Stimulated activated CD4-positive, alpha-beta T cell treated with anti-CD3 and anti-CD28 coated beads, Interleukin-1b, Interleukin-23, amount 100 ng/mL, for 48 hours (primary cell): ENCODE measurements around the gene DGAT2.

Experiments
- DNase-seq: peaks from one replicate; pipeline ENCODE4 v3.0.0-alpha.2; 2020

DGAT2 gene

DNA sequence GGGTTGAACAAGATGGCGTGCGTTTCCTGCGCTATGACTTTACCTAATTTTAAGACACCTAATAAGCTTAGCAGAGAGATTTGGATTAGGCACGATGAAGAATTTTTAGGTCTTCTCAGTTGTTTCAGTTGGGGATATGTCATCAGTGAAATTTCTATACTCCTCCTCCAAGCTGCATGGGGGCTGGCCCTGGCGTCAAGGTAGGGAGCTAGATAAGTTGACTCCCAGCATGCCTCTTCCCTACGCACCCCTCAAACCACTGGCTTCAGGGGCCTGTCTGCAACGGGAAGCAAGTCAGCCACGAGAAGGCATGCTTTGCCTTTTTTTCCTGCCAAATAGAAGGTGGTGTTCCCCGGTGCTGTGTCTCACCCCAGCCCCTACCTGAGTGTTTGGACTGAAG, 13.3 kb downstream of the DGAT2 start:
- no peak for DNase-seq

DNA sequence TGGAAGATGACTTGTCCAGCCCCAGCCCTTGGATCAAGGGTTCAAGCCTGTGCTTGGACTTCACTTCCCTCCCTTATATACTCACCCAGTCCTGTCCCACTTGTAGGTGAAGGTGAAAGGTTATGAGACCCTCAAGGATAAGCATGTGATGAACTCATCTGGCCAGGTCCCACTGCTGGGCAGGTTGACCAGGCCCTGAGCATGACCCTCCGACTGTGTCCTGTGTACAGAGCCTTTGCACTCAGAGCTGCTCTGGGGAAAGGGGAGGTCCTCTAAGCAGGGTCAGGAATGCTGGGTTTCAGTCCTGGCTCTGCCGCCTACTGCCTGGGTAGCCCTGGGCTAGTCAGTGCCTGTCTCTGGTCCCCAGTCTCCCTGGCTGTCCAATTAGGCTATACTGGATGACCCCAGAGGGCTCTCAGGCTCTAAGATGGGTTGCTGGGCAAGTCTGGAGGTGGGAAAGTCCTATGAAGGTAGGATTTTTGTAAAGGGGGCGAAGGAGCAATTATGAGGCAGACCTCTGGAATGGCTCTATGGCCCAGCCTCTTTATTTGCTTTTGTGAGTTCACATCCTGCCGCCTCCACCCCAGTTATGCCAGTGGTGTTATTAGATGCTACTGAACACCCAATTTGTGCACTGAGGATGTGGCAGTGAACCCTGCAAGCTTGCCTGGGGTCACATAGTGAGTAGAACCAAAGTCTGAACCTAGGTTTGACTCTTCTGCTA, 14.1 kb downstream of the DGAT2 start:
- no peak for DNase-seq

DNA sequence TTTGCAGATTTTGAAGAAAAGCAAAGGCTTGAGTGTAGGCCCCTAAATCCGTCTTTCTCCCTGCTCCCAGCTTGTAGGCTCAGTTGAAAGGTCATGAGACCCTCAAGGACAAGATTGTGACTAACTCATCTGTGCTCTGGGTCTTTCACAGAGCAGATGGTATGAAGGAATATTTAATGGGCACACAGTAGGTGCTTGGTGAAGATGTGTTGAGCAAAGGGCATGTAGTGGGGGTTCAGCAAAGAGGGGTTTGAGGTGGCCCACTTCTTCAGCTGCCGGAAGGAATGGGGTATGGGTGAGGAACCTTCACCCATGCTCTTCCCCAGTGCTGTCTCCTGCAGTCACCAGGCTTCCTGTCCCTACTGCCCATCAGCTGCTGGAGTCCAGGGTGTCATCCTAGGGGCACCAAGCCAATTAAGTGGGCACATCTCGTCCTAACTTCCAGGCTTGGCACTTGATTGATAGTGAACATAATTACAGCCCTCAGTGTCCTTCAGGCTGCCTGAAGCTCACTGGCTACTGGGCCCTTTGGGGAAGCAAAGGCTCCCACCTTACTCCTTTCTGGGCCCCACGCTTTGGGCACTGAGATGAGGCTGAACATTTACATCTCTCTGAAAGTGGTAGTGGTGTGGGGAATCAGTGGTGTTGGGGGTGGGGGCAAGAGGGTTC, 15.0 kb downstream of the DGAT2 start:
- DNase-seq = no peak

DNA sequence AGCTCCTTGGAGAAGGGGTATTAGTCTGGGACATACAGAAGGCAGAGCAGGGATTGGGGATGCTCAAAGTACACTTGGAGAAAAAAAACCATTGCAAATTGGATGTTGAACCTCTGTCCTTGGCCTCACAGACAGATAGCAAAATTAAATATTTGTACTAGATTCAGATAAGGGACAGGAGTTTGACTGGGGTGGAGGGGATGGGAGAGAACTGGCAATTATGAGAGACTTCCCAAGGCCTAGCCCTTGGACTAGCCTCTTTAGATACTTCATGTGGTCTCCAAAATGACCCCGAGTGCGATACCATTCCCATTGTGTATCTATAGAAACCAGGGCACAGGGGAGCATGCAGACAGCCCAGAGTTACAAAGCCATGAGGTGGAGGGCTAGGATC, 15.5 kb downstream of the DGAT2 start:
- DNase-seq = no peak

DNA sequence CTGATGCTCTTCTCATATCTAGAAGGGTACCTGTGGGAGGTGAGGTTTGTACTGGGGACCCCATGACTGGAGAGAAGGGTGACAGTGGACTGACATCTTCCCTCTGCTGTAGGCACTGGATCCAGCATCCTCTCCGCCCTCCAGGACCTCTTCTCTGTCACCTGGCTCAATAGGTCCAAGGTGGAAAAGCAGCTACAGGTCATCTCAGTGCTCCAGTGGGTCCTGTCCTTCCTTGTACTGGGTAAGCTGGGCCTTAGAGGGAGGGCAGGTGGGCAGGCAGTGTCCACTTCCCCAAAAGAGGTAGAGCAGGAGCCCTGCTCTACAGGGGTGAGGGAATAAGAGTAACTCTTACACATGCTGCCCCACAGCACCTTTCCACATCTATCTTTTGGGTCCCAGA, 15.9 kb downstream of the DGAT2 start:
- no peak for DNase-seq

DNA sequence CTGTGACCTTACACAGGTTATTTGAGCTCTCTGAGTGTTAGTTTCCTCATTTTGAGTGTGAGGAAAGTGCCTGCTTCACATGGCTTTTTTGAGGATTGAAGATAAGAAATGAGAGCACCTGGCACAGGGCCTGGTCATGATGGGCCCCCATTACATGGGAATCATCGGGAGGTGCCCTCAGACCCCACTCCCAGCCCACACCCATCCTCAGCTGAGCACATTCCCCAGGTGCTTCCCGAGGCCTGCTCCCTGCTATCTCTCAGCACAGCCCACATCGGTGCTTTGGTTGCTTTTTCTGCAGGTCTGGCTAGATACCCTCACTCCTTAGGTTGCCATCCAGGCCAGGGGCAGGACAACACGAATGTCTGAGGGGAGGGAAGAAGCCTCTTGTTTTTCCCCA, 16.6 kb downstream of the DGAT2 start:
- no peak for DNase-seq

DNA sequence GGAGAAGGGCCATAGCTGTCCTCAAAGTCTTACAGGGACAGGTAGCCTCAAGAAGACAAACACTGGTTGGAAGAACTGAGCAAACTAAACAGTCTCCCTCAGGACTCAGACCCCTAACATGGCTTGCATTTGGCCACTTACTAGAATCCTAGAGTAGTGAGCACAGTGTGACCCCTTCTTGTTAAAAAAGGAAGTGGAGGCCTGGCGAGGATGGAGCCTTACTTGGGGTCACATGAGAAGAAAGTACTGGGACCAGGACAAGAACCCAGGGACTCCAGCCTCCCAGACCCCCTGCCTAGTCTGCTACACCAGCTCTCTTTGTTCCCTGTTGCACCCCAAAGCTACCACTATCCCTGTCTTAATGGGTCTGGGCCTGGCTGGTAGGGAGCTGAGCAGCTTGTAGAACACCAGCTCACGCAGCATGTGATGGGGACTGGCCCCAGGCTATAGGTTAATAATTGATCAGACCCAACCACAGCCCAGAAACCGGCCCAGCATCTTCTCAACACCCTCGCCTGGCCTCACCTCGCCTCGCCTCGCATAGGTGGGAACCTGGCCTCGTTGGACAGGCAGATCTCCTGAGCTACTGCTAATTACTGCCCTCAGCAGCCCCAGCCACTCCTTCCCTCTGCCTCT, 17.6 kb downstream of the DGAT2 start:
- no peak for DNase-seq

DNA sequence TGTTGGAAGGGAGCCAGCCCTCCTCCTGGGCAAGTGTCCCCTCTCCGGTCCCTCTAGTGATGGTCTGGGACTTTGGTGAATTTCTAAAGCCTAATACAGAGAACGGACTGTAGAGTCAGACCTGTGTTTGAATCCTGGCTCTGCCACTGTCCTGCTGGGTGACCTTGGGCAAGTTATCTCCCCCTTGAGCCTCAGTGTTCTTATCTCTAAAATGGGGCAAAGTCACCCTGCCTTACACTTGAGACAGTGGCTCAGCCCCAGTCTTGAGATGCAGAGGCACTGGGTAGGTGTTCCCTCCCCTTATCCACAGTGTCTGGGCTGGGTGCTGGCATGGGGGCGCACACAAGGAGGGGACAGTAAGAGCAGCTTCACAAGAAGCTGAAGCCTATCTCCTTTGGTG, 20.9 kb downstream of the DGAT2 start:
- DNase-seq = no peak

DNA sequence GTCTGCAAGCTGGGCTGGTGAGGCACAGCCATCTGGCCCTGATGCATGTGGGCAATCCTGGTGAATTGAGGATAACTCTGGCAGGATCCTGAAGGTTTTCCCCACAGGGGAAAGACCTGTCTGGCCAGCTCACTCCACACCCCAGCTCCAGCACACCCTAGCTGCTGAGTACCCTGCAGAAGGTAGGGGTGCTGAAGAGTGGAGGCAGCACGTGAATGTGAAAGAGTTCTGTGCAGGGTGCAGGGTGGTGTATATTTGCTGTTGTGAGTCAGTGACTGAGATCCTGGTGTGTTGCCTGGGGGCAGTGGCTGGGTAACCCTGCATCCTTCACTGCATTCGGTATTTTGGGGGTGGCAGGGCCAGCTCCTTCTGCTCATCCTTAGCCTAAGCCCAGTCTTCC, 22.4 kb downstream of the DGAT2 start:
- no peak for DNase-seq

DNA sequence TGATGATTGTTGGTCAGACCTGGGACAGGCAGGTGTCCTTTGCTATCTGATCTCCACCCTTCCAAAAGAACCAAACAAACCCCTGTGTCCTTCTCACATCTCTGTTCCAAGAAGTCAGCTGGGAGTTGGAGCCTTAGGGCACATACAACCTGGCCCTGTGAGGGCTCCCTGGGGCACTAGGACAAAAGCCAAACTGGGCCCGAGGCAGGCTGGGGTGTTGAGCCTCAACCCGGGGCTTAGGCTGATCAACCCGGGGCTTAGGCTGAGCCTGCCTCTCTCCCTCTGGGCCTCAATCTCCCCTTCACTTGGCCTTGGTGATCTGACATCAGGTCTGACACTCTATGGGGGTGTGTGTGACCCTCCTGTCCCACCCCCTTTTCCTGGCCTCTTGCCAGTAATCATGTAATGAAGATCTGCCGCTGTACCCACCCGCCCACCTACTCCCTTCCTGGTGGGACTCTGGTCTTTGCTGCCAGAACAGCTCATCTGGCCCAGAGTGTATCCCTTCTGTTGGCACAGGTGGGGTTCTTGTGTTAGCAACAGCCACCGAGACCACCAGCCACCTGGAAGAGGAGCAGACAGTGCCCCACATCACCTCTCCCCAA, 23.7 kb downstream of the DGAT2 start:
- DNase-seq = no peak

DNA sequence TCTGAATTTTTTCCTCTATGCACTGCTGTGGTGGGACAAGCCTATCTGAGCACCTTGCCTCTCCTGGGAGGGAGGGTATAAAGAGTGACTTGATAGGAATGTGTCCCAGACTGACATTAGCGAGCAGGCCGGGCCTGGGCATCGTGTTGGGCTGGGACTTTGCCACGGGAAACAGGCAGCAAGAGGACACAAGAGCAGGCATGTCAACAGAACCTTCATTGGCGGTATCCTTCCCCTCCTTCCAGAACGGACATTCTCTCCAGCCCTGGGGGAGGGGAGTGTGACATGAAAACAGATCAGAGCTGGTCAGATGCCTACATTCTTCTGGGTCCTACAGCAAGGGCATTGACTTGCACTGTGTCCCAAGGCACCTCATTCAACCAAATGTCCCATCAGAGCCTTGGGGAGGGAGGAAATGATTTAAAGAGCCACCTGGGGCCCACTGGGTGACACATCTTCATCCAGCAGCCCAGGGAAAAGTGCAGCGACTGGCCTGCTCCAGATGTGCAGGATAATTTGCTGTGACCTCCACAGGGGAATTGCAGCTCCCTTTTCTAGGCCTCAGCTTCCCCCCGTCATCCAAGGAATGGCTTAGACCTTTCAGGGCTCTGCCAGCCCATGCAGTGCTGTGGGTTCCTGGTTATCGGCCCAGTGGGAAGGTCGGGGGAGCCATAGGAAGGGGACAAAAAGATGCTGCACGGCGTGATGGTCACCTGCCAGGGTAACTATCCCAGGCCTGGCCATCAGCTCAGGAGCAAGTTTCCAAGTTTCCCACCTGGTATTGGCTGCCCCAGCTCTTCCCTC, 24.6 kb downstream of the DGAT2 start:
- DNase-seq = no peak

DNA sequence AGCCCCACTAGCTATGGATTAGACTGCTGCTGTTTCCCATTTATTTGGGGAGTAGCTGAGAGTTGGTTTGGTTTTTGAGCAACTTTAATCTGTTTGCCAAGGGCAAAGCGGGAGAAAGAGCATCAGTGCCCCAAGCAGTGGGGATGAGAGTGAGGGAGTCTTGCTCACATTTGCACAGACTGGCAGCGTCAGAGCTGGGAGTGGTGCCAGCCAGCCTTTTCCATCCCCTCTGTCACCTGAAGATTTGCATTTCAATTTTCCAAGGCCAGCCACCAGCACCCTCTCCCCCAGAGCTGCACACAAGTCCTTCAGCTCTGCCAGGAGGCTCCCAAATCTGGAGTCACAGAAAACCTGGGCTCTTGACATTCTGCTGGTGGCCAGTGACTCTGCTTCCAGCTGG, 25.4 kb downstream of the DGAT2 start:
- no peak for DNase-seq

DNA sequence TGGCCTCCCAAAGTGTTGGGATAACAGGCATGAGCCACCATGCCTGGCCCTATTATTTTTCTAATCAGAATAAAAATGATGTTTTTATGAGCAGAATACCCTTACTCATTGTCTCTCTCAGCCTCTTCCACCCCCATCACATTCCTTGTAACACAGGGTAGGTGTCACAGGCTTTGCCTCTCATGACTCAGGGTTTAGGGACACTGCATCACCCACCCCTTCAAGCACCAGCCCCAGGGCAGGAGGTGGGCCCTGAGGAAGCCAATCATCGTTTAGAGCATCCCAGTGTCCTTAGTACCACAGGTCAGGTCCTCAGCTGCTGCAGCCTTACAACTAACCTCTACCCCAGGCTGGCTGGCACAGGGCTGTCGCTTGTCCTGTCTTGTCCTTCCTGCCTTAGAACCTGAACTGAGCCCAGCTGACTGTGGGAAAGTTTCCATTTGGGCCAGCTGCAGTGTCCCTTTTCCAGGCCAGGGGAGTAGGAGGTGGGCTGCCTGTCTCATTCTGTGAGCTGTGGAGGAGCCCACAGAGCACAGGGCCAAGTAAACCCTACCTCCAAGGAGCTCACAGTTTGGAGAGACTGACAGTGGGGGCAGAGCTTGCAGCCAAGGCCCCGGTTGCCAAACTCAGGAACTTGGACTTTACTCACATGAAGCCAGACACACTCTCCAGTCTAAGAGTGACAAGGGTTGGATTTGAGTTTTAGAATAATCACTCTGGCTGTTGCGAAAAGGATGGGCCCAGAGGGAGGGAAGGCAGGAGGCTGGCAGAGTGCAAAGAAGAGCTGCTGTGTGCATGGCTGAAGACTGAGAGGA, 26.9 kb downstream of the DGAT2 start:
- DNase-seq = no peak

DNA sequence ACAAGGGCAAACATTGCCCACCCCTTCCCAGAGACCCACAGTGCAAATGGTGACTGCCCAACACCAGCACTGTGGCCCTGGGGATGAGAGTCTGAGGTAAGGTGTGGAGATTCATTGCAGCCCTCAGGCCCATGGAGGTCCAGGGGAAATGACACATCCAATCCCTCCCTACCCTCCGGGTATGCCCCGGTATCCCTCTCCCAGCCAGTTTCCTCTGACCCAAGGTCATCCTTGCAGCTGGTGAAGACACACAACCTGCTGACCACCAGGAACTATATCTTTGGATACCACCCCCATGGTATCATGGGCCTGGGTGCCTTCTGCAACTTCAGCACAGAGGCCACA, 27.5 kb downstream of the DGAT2 start:
- DNase-seq = no peak

DNA sequence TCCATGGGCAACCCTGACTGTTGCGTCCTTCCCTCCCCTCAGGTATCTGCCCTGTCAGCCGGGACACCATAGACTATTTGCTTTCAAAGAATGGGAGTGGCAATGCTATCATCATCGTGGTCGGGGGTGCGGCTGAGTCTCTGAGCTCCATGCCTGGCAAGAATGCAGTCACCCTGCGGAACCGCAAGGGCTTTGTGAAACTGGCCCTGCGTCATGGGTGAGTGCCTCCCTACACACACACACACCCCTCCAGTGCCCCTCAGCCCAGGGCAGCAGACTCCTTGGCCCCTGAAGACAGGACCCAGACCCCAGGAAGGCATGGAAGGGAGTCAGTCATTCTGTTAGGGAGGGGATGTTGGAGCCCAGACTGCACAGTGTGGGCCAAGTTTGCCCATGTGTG, 28.5 kb downstream of the DGAT2 start:
- no peak for DNase-seq

DNA sequence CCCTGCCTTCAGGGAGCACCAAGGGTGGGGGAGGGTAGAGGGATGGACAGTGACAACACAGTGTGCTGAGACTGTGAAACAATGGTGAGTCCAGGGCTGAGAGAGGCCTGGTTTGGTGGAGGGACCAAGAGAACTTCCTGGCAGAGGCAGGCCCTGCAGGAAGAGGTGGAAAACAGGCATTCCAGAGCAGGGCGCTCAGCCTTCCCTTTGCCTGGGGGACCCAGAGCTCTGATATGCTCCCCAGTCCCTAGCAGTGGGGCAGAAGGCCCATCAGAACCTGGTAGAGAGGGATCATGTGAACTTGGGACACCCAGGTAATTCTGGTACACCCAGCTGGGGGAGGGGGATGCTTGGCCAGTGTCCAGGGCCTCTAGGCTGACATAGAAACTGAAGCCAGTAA, 29.2 kb downstream of the DGAT2 start:
- DNase-seq = no peak

DNA sequence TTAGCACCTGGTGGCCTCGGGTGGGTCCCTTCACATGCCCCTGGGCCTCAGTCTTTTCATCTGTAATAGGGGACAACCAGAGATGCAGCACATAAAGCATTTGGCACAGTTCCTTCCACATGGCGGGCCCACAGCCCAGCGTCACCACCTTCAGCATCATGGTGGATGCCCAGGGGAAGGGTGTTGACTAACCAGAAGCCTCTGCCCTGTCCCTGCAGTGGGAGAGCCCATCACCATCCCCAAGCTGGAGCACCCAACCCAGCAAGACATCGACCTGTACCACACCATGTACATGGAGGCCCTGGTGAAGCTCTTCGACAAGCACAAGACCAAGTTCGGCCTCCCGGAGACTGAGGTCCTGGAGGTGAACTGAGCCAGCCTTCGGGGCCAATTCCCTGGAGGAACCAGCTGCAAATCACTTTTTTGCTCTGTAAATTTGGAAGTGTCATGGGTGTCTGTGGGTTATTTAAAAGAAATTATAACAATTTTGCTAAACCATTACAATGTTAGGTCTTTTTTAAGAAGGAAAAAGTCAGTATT, 31.6 kb downstream of the DGAT2 start:
- DNase-seq = no peak

DNA sequence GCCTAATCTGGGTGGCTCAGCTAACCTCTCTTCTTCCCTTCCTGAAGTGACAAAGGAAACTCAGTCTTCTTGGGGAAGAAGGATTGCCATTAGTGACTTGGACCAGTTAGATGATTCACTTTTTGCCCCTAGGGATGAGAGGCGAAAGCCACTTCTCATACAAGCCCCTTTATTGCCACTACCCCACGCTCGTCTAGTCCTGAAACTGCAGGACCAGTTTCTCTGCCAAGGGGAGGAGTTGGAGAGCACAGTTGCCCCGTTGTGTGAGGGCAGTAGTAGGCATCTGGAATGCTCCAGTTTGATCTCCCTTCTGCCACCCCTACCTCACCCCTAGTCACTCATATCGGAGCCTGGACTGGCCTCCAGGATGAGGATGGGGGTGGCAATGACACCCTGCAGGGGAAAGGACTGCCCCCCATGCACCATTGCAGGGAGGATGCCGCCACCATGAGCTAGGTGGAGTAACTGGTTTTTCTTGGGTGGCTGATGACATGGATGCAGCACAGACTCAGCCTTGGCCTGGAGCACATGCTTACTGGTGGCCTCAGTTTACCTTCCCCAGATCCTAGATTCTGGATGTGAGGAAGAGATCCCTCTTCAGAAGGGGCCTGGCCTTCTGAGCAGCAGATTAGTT, 32.3 kb downstream of the DGAT2 start:
- DNase-seq = no peak

DNA sequence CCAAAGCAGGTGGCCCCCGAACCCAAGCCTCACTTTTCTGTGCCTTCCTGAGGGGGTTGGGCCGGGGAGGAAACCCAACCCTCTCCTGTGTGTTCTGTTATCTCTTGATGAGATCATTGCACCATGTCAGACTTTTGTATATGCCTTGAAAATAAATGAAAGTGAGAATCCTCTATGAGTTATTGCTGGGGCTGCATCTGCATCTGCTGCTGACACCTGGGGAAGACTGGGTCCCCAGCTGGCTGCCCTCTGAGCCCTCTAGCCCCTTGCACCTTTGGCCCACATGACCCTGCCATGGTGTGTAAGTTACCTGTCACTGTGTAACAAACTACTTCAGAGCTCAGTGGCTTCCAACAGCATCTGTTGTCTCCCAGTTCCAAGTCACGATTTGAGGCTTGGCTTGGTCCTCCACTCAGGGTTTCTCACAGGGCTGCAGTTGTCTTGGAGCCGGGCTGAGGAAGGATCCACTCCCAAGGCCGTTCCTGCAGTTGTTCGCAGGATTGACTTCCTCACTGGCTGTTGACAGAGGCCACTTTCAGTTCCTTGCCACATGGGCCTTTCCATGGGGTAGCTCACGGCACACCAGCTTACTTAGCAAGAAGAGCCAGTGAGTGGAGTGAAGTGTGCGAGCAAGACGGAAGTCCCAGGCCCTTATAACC, 32.9 kb downstream of the DGAT2 start:
- no peak for DNase-seq

DNA sequence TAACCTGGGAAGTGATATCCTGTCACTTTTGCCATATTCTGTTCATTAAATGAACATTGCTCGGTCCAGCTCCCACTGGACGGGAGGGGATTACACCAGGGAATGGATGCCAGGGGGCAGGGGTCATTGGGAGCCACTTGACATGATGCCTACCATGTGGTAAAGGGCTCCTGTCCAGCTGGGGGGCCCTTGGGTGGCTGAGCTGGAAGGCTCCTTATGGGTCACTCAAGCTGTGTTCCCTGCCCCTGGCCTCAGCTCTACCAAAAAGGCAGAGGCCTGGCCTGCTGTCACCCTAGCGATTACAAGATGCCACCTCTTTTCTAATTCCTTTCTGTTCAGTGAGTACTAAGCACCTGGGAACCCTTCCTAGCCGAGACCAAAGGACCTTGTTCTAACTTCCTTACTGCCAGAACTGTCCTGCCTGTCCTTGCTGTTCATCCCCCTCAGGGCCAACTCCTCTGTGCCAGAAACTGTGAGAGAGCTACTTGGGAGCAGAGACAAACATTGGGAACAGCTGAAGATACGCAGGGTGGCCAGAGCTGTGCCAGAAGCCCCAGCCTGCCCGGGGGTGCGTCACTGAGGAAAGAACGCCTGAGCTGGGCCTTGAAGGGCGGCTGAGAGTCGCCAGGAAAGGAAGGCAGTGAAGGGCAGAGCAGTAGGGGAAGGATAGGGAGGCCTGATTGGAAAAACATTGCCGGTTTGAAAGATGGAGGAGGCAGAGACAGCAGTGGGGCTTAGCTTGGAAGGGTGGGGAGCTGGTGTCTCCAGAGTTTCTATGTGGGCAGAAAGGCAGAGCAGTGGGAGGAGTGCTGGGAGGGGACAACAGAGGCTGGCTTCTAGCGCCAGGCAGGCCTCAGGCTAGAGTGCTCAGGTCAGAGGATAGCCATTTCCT, 33.7 kb downstream of the DGAT2 start:
- DNase-seq = no peak
